HG03196 (cell line): ENCODE data around the gene FAM222A.

Experiments used
- ATAC-seq: cut with Tn5 transposase; IDR thresholded peaks from one replicate; pipeline ENCODE4 v1.9.1; 2021; ENCODE audit not compliant: unreplicated experiment

The FAM222A gene

DNA sequence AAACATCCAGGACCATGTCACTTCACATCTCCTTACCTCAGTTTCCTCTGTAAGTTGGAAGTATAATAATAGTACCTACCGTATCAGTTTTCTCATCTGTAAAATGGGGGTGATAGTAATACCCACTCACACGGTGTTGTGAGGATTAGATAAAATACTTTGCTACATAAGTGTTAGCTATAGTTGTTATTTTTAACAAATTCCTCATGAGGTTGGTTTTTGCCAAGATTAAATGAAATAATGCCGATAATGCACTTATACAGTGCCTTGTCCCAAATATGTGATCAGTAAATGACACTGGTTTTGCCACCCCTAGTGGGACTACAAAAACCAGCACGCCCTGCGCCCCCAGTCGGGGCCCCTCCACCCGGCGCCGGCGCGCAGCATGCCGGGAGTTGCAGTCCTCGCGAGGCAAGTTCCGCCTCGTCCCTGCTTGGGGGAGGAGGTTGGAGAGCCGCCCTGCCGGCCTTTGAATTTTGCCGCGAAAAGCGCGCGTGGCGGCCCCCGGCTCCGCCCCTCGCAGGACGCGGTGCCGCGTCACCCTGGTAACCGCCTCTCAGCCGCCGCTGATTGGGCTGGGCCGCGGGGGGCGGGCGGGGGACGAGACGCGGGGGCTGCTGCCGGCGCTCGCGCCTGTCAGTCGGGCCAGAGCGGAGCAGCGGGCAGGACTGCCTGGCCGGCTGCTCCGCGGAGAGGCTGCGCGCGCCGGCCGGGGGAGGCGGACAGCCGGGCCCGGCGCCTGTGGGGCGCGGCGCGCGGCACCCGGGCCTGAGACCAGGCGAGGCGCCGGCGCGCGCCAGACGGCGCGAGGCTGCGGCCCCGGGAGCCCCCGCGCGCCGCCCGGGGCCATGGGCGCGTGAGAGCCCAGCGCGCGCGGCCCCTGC is at the start of gene FAM222A:
Gene FAM222A (plus strand): TSS at position 639 of the 884 bp plus-strand sequence. CDS start 30,322 bp downstream, outside the sequence.
- peak; percentile 94 for ATAC-seq

DNA sequence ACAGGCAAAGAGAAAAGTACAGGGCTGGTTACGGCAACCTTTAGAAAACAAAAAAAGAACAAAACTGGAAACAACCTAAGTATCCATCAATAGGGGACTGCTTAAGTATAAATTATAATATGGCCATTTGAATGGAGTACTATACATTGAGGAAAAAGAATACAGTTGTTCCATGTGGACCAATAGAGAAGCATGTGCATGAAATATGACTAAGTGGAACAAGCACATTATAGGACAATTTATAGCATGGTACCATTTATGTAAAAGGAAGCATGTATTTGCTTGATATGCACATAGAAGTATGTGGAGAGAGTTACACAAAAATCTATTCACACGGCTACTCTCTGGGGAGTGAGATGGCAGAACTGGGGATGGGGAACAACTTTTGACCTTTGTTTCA is 49.2 kb upstream of the FAM222A start:
- no peak for ATAC-seq

DNA sequence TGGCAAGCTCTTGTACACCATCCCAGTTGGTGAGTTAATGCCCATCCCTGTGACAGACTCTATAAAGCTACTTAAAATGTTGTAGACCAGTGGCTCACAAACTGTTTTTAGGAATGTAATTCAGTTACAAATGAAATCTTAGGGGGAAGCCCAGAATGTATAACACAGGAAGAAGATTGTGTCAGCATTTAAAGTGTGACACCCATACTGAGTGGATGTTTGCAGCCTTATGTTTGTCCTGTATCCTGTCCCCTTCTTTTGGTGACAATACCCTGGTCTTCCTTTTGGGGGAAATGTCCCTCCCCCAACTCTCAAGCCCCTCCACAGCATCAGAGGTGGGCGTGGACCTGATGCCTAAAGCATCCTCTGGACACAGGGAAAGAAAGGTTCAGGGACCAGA is 47.6 kb upstream of the FAM222A start:
- no peak for ATAC-seq

DNA sequence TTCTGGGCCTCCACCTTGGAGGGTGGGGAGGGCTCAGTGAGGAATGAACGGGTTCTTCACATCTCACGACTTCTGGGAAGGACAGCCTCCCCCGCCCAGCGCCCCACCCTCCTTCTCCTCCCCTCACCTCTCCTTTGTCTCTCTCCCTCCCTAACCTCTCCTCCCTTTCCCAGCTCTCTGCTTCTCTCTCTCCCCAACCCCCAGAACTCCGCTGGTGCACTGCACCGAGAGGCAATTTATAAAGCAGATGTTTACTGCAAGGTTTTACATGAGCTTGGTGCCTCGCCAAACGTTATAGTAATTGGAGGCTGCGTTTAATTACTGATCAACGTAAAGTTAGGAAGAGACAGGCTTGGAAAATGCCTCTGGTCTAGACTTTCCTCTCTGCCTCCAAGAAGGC is 42.9 kb upstream of the FAM222A start:
- no peak for ATAC-seq

DNA sequence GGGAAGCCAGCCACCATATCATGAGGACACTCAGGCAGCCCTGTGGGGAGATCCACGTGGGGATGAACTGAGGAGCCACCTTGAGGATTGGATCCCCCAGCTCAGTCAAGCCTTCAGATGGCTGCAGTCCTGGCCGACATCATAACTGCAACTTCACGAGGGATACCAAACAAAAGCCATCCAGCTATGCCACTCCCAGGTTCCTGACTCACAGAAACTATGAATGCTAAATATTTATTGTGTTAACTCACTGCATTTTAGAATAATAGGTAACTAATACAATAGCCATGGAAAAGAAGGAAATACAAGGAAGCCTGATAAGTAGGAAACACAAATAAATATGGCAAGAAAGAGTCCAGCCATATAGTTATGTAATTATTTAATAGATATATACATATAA is 42.1 kb upstream of the FAM222A start:
- no peak for ATAC-seq

DNA sequence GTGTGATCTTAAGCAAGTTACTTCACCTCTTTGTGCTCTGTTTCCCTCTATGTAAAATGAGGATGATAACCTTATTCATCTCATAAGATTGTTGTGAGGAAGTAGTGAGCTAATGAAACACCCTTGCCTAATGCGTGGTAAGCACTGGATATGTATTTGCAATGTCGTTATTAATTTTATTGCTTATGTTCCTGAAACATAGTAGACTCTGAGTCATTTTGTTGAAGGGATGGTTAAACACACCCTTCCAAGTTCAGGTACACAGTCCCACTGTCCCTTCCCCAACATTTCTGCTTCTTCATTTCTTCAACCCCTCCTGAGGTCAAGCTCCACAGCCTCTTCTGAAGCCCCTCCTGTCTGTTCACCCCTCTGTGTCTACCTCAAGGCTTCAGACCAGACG is 40.2 kb upstream of the FAM222A start:
- no peak for ATAC-seq

DNA sequence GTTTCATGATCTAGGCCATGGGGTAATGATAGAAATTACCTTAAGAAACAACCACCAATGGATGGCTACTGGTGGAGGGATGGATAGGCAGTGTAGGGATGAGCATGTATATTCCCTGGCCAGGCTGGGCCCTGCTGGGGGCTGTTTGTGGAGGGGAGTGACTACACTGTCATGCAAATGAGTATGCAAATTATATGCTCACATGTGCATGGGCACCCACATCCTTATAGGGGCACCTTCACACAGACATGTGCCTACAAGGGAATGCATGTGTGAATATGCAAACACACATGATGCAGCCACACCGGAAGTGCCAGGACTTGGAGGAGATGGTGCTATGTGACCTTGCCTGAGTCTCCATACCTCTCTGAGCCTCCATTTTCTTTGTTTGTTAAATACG is 39.7 kb upstream of the FAM222A start:
- ATAC-seq: no peak

DNA sequence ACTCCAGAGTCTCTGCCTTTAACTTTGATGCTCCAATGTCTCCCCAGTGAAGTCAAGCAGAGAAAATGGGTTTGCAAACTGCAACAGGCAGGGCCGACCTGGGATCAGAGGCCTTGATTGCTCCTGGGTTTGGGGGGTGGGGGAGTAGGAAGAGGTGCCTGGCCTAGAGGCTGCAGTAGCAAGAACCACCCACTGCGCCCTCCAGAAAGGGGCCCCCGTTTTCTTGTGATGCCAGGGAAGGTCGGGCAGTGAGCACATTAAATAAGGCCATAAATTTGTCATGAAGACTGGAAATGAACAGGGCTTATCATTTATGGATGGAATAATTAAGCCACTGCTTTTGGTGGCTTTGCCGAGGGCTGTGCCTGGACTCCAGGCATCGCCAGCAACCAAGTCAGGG is 38.2 kb upstream of the FAM222A start:
- no peak for ATAC-seq

DNA sequence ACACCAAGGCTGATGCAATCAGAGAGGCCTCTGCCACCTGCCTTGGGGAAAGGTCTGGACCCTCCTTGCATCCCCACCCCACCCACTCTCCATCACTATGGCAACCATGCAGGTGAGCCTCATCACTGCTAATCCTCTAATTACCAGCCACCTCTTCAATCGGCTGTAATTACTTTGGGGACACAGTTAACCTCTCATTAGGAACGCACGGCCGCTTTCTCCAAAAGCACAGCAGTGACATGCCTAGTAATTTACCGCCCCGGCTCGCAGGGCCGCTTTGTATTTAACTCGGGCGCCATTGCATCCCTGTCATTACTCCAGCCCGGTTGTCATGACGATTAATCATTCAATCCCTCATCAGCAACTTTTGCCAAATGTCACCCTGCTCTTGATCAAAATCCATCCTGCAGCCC is 36.3 kb upstream of the FAM222A start:
- ATAC-seq: no peak

DNA sequence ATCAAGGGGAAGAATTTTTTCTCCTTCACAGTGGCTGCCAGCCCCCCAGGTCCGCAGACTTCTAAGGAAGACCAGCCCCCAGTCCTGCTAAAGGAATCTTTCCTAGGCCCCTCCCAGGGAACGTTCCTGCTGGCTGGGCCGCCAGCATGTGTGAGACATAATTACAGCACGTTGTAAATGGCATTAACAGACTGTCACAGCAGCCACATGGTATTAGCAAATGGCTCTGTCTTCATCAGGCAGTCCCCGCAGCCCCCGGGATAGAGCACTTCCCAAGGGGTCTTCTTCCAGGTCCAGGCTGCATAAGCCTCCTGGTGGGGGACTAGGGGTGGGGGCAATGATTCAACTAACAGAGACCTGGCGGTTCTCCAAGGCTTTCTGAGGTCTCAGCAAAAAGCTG is 34.9 kb upstream of the FAM222A start:
- ATAC-seq: no peak

DNA sequence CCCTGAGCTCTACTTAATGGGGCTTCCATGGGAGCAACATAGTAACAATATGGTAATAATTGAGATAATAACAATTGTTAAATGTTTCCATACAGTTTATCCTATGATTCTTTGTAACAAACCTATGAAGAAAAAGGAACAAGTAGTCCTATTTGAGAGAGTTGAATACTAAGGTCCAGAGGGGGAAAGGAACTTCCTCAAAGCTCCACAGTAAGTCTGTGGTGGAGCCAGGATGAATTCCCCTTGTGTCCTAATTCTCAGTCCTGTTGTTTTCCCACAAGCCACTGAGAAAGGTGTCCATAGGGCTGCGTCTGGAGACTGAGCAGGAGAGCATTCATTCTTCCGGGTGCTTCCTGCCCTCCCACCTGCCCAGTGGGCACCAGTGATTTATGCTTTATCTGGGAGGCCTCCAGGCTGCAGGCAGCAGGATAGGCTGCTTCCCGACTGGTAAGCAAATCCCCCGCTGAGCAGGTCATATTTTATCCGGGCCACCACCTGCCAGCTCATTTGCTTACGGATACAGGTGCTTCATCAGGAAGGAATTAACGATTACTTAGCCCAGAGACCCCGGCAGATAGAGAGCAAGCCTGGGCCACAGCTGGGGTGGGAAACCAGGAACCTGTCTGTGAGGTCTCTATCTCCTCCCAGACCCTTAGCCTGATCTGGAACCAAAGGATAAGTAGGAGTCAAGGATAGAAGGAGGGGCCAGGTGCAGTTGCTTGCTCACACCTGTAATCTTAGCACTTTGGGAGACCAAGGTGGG is 33.9 kb upstream of the FAM222A start:
- no peak for ATAC-seq

DNA sequence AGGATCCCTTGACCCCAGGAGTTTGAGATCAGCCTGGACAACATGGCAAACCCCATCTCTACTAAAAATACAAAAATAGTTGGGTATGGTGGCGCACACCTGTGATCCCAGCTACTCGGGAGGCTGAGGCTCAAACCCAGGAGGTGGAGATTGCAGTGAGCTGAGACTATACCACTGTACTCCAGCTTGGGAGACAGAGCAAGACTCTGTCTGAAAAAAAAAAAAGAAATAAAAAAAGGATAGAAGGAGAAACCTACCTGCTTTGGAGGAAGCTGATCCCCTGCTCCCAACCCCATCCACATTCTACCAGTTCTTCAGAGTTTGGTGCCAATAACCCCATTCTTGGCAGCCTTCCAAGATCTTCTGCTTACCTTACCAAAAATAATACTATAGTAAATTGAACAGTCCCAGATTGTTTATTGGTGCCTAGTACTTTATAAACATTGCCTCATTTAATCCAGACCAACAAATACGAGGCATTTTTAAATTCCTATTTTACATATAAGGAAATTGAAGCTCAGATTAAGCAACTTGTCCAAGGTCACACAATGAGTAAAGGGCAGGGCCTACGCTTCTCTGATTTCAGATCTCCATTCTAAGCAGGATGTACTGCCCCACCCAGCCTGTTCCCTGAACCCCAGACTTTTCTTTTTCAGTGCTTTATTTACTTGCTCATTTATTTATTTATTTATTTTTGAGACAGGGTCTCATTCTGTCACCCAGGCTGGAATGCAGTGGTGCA is 33.2 kb upstream of the FAM222A start:
- no peak for ATAC-seq

DNA sequence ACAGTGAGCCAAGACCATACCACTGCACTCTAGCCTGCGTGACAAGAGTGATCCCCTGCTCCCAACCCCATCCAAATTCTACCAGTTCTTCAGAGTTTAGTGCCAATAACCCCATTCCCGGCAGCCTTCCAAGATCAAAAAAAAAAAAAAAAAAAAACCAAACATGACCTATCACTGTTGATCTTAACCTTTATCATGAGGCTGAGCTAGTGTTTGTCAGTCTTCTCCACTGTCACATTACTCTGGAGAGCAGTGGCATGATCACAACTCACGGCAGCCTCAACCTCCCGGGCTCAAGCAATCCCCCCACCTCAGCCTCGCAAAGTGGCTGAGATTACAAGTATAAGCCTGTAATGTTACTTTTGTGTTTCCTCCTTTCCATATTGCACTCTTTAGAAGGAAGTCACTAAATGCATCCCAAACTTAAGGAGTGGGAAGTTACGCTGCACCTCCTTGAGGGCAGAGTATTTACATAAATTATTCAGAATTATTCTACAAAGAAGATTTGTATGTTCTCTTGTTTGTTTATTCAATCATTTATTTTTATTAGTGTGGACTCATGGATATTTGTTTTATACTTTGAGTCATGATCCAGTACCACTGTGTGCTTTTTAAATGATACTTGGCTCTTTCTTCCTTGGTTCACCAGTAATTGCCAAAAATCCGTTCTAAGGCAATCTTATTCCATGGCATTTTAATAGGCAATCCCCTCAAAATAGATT is 31.5 kb upstream of the FAM222A start:
- no peak for ATAC-seq

DNA sequence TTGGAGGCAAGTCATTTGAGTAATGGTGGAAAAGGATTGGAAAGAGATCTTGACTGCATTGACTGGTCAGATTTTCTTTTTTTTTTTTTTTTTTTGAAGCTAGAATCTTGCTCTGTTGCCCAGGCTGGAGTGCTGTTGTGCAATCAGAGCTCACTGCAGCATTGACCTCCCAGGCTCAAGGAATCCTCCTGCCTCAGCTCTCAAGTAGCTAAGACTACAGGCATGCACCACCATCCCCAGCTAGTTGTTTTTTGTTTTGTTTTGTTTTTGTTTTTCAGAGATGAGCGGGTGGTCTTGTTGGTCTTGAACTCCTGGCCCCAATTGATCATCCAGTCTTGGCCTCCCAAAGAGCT is 30.9 kb upstream of the FAM222A start:
- no peak for ATAC-seq

DNA sequence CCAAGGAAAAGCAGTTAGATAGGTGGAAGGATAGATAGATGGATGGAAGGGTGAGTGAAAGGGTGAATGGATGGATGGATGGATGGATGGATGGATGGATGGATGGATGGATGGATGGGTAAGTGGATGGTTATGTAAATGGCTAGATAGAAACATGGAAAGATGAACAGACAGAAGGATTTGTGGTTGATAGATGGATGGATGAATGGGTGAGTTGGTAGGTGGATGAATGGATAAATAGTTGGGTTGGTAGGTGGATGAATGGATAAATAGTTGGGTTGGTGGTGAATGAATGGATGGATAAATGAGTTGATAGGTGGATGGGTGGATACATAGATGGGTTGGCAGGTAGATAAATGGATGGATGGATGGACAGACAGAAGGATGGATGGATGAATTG is 30.3 kb upstream of the FAM222A start:
- ATAC-seq: no peak

DNA sequence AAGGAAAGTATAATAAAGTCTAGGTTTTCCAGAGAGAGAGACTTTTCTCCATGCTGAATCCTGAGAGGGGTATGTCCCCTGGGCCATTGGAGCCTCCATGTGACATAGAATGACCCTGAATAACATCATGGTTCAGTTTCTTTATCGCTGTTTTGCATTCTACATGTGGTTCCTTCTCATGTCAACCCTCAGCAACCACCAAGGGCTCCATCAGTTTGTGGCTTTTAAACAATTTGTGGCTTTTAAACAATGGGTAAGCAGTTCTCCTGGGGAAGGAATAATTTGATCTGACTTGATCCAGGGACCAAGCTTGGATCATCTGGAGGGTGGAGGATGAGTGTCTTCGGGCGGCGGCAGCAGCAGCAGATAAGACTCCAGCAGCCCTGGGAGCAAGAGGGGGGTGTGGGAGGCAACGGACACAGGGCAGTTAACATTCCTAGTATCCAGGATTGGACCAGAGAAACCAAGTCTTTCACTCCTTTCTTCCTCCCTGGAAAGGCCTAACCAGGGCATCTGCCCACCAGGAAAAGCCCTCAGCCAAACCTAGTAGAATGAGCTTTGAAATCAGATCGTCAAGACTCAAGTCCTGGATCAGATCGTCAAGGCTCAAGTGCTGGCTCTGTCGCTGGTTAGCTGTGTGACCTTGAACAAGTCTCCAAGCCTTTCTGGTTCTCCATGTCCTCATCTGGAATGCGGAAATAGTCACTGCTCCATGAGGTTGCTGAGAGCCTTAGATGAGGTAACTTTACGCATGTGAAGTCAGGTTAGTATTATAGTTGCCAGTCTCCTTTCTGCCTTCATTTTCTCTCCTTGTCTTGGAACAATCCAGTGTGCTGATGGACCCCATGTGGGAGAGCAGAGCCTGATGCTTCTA is 27.8 kb upstream of the FAM222A start:
- ATAC-seq: no peak

DNA sequence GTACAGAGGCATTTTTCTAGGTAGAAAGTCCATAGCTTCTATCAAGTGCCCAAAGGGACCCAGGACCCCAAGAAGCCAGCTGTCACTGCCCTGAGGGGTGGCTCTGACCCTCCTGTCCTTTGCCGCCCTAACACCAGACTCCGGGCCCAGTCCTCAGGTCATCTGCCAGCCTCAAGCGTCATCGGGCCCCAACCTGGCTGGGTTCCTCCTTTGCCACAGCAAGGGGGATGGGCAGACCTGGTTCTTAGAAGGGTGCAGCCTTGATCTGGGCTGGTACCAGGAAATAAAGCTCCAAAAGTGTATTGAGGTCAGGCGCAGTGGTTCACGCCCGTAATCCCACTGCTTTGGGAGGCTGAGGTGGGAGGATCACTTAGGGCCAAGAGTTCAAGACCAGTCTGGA is 27.1 kb upstream of the FAM222A start:
- ATAC-seq: no peak

DNA sequence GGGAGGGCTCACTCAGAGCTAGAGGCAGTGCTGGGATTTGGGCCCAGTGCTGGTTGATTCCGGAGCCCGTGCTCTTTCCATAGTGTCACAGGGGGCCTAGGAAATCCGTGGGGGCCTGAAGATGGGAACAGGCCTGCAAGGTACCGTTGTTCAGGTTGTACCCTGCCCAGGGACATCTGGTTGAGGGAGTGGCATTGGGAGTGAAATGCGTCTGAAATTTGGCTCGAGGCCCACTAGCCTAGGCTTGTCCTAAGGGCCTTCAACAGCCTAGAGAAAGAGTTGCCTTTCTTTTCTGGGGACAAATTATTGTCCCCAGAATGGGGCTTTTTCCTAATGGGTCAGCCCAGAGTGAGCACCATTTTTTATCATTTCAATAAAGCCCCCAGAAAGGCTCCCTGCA is 26.4 kb upstream of the FAM222A start:
- no peak for ATAC-seq

DNA sequence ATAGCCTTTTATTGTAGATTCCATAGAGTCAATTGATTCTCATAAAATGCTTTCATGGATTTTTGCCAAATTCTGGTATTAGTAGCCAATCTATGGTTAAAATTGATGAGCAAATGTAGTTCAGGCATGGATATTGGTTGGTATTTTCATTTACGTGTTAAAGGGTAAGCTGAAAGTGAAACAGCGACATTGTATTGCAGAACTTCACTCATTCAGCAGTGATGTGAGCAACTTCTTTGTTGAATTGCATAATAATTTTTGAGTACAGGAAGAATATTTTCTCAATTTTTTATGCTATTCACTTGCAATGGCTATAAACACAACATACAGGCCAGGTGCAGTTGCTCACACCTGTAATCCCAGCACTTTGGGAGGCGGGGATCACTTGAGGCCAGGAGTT is 24.2 kb upstream of the FAM222A start:
- ATAC-seq: no peak

DNA sequence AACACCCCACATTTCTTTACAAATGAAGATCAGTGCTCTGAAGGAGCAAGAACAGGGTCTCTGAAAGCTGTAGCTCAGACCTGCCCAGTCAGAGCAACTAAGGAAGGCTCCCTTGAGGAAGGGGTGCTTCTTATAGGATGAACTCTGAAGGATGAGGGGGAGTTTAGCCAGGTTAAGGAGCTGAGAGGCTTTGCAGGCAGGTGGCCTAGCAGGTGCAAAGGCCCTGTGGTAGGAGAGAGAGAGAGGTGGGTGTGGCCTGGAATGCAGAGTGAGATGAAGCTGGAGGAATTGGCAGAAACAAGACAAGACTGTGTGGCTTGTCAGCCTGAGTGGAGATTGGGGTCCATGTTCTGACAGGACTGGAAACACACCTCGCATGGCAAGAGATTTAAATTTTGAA is 20.5 kb upstream of the FAM222A start:
- ATAC-seq: no peak
